GM12892 (cell line): ENCODE measurements around the gene SMG7.

Source experiments
- POLR2A ChIP-seq: IDR thresholded peaks from 2 replicates; pipeline ENCODE4 v1.6.1; 2011; ENCODE audit warnings: low read depth, low read length, control low read depth
- POLR2AphosphoS5 ChIP-seq: IDR thresholded peaks from 2 replicates; pipeline ENCODE4 v1.6.1; 2011; ENCODE audit warnings: low read depth, low read length, control low read depth

DNA sequence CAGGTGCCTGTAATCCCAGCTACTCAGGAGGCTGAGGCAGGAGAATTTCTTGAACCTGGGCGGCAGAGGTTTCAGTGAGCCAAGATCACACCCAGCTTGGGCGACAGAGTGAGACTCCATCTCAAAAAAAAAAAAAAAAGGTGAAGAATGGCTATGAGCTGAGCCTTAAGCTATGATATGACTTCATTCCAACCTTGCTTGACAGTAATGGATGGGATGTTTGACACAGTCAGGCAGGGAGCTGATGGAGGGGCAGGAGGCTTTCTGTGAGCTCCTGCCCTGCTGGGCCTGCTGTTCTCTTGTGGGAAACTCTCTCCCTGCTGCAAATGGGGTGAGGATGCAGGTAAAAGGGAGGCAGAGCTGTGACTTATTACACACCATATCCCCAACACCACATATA, 90.4 kb downstream of the SMG7 start:
- no peak for TF ChIP-seq POLR2AphosphoS5
- no peak for TF ChIP-seq POLR2A
